Right lung (tissue), 10 donors: Measurements from ENCODE around the gene MPP2. TPM values are rescaled to one million over a fixed set of nuclear protein-coding genes. Genes with fewer than 3 reads are reported as not detected.
"Not testable (repeated sequence)": the region's sequence is repeated elsewhere in the genome, so short reads cannot be mapped to it uniquely, and the experiment has no call there.

ENCODE experiments used
- DNase-seq, 2 donors: peaks; one replicate each; pipeline ENCODE4 v3.0.0-alpha.2; 2013
- long read RNA-seq, 8 donors: transcript quantifications; one replicate each; lab custom pipeline, GENCODE V29; 2026
- polyA plus RNA-seq, 5 donors: library from polyadenylated mRNA; unstranded; fragments of 120-200 nt; gene quantifications; one replicate each; pipeline versions ENCODE4 v1.2.1 to v1.2.3, GENCODE V29; 2013; ENCODE audit warnings: inconsistent platforms in 1 of 5, low replicate concordance in 1 of 5; ENCODE audit not compliant: insufficient read length in 5 of 5, insufficient read depth in 1 of 5

Gene MPP2
- 1 to 10 TPM; 3.5 to 5.1 (median 4.7) TPM for polyA plus RNA-seq
- long read RNA-seq, donor 1, result 0 reads
- long read RNA-seq, donor 2, full-length matches to known transcripts, result 2 of 2 reads
- long read RNA-seq, donor 2, partial matches to known transcripts, result 0 of 2 reads
- long read RNA-seq, donor 2, other reads (novel, unspliced or antisense), result 0 of 2 reads
- long read RNA-seq, donor 3, result 0 reads
- long read RNA-seq, donor 4, result 0 reads
- long read RNA-seq, donor 5, full-length matches to known transcripts, result 1 of 1 reads
- long read RNA-seq, donor 5, partial matches to known transcripts, result 0 of 1 reads
- long read RNA-seq, donor 5, other reads (novel, unspliced or antisense), result 0 of 1 reads
- long read RNA-seq, donor 6, full-length matches to known transcripts, result 1 of 1 reads
- long read RNA-seq, donor 6, partial matches to known transcripts, result 0 of 1 reads
- long read RNA-seq, donor 6, other reads (novel, unspliced or antisense), result 0 of 1 reads
- long read RNA-seq, donor 7, result 0 reads
- long read RNA-seq, donor 8, full-length matches to known transcripts, result 1 of 1 reads
- long read RNA-seq, donor 8, partial matches to known transcripts, result 0 of 1 reads
- long read RNA-seq, donor 8, other reads (novel, unspliced or antisense), result 0 of 1 reads

- peak; percentile 78 to 83 for DNase-seq
Measured at GRCh38 chr17:43907425-43907981, at the start of gene MPP2. TSS of gene MPP2 (minus strand) at chr17:43907536. CDS start at chr17:43904460, 3,076 bp downstream.

GRCh38 chr17:43956222-43956621 lies 48.9 kb upstream of the MPP2 start:
- no peak for DNase-seq

- no peak for DNase-seq
Measured at GRCh38 chr17:43953746-43954145, 46.4 kb upstream of the MPP2 start, which contains the start of gene PYY. TSS of gene PYY (minus strand) at chr17:43953940. CDS start at chr17:43953483, 457 bp downstream.

- DNase-seq, result no peak
Measured at GRCh38 chr17:43952724-43953666, 45.7 kb upstream of the MPP2 start.

- no peak for DNase-seq
Measured at GRCh38 chr17:43952351-43952723, 45.0 kb upstream of the MPP2 start.

- no peak for DNase-seq
Measured at GRCh38 chr17:43951750-43952149, 44.4 kb upstream of the MPP2 start.

- no peak for DNase-seq
Measured at GRCh38 chr17:43950554-43950953, 43.2 kb upstream of the MPP2 start.

- DNase-seq, result no peak
Measured at GRCh38 chr17:43949781-43950180, 42.4 kb upstream of the MPP2 start.

GRCh38 chr17:43946781-43947180 lies 39.4 kb upstream of the MPP2 start:
- no peak for DNase-seq

GRCh38 chr17:43945074-43945829 lies 37.9 kb upstream of the MPP2 start:
- no peak for DNase-seq

- DNase-seq, result no peak
Measured at GRCh38 chr17:43942051-43942685, 34.8 kb upstream of the MPP2 start, which contains the start of gene PPY. TSS of gene PPY (minus strand) at chr17:43942476. CDS start at chr17:43941654, 822 bp downstream.

- DNase-seq, result no peak
Measured at GRCh38 chr17:43940630-43941029, 33.3 kb upstream of the MPP2 start.

- no peak for DNase-seq
Measured at GRCh38 chr17:43939886-43940285, 32.5 kb upstream of the MPP2 start.

GRCh38 chr17:43939452-43939851 lies 32.1 kb upstream of the MPP2 start:
- not testable (repeated sequence) for DNase-seq

- no peak for DNase-seq
Measured at GRCh38 chr17:43938838-43939182, 31.5 kb upstream of the MPP2 start.

- DNase-seq, result no peak
Measured at GRCh38 chr17:43936434-43936833, 29.1 kb upstream of the MPP2 start.

GRCh38 chr17:43935926-43936261 lies 28.6 kb upstream of the MPP2 start:
- DNase-seq, result no peak

- DNase-seq, result no peak
Measured at GRCh38 chr17:43935204-43935925, 28.0 kb upstream of the MPP2 start.

GRCh38 chr17:43932923-43933322 lies 25.6 kb upstream of the MPP2 start:
- no peak for DNase-seq

GRCh38 chr17:43932357-43932756 lies 25.0 kb upstream of the MPP2 start:
- no peak for DNase-seq
